GM19324 (cell line): ENCODE measurements around the gene BTN3A1.
"Not testable (repeated sequence)": the region's sequence is repeated elsewhere in the genome, so short reads cannot be mapped to it uniquely, and the experiment has no call there.

Experiments
- ATAC-seq: cut with Tn5 transposase; IDR thresholded peaks from one replicate; pipeline ENCODE4 v1.9.1; 2021; ENCODE audit warnings: mild to moderate bottlenecking, moderate library complexity; ENCODE audit not compliant: unreplicated experiment, low FRiP score

The BTN3A1 gene

DNA sequence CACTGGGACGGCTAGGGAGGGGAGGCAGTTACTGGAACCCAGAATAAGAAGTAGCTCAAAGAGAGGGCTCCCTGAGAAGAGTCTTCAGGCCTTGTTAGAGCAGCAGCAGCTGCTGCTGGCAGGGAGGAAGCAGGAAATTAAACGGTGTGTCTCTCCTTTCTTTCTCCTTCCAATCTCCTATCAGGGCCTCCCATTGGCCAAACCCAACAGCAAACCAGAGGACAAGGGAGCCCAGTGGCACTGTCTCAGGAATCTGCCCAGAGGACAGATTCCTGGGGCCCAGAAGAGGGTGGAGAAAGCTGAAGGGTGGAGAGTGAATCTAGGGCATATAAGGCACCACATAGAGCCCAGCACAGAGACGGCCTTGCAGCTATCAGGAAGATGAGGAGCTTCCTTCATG, 10.2 kb downstream of the BTN3A1 start:
- no peak for ATAC-seq

DNA sequence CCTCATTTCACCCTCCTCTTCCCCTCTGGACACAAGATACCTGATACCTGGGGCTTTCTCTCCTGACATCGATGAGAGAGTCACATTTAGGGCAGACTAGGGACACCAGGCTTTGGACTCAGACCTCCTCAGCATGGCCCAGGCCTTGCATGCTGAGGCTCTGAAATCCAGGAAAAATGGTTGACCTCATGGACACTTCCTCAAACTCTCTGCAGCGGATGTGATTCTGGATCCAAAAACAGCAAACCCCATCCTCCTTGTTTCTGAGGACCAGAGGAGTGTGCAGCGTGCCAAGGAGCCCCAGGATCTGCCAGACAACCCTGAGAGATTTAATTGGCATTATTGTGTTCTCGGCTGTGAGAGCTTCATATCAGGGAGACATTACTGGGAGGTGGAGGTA, 10.9 kb downstream of the BTN3A1 start:
- no peak for ATAC-seq

DNA sequence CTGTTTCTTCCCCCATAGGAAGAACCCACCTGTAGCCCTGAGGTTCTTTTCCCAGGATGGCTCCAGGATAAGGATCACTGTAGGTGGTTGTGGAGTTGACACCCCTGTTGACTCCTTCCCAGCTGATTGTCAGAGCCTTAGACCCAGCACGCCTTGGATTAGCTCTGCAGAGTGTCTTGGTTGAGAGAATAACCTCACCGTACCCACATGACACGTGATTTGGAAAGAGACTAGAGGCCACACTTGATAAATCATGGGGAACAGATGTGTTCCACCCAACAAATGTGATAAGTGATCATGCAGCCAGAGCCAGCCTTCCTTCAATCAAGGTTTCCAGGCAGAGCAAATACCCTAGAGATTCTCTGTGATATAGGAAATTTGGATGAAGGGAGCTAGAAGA, 12.2 kb downstream of the BTN3A1 start:
- ATAC-seq: no peak

DNA sequence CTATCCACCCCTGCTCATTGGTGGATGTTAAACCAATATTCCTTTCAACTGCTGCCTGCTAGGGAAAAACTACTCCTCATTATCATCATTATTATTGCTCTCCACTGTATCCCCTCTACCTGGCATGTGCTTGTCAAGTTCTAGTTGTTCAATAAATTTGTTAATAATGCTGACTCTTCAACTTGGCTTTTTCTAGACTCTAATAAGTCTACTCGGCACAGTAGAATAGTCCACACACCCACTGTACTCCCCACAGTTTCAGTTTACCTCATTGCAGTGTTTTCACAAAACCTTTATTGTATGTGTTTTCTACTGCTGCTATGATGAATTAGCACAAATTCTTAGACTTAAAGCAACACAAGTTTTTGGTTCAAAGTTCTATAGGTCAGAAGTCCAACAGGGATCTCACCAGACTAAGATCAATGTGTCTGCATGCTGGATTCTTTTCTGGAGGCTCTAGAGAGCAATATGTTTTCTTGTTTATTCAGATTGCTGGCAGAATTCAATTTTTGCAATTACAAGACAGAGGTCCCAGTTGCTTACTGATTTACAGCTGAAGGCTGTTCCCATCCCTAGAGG, 13.1 kb downstream of the BTN3A1 start:
- ATAC-seq: no peak

DNA sequence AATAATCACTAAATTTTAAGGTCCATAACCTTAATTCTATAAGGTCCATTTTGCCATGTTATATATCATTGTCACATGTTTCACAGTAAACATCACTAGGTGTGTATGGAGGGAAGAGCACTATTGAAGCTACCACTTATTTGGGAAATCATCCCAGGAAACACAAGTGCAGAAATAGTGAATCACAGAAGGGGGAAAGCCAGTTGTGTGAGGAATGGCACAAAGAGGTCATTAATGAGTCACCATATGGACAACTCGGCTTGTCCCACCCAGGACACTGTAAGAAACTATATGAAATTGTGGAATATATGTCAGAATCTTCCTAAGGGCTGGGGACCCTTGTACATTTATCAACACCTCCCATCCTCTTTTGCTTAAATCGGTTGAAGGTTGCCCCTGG, 13.7 kb downstream of the BTN3A1 start:
- ATAC-seq: no peak

DNA sequence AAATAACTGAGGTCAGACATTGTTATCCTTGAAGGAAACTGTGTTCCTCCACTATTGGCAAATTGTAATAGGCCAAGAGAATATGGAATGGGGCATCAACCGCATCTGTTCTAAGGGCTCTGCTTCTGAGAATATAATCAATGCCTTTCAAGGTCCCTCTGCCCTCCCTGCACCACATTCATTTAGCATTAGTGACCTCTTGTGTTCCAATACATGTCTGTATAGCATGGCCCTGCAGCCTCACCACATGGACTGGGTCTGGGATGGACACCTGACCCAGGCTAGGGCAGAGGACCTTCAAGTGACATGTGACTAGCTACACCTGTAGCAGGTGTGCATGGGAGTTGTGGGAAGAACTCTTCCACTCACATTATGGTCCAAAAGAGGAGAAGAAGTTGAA, 14.2 kb downstream of the BTN3A1 start:
- ATAC-seq: no peak

DNA sequence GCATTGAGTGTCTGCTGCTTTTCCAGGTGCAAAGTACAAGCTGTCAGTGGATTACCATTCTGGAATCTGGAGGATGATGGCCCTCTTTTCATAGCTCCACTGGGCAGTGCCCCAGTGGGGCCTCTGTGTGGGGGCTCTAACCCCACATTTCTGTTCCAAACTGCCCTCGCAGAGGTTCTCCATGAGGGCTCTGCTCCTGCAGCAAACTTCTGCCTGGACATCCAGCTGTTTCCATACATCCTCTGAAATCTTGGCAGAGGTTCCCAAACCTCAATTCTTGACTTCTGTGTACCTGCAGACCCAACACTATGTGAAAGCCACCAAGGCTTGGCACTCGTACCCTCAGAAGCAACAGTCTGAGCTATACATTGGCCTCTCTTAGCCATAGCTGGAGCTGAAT, 16.0 kb downstream of the BTN3A1 start:
- ATAC-seq: not testable (repeated sequence)

DNA sequence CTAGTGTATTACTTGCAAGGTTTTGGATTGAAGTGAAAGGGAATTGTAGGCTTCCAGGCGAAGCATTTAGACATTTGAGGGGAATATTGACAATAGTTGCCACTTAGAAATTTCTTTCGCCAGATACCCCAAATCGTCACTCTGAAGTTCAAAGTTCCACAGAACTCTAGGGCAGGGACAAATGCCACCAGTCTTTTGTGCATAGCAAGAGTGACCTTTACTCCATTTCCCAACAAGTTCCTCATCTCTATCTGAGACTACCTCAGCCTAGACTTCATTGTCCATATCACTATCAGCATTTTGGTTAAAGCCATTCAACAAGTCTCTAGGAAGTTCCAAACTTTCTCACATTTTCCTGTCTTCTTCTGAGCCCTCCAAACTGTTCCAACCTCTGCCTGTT, 16.7 kb downstream of the BTN3A1 start:
- not testable (repeated sequence) for ATAC-seq

DNA sequence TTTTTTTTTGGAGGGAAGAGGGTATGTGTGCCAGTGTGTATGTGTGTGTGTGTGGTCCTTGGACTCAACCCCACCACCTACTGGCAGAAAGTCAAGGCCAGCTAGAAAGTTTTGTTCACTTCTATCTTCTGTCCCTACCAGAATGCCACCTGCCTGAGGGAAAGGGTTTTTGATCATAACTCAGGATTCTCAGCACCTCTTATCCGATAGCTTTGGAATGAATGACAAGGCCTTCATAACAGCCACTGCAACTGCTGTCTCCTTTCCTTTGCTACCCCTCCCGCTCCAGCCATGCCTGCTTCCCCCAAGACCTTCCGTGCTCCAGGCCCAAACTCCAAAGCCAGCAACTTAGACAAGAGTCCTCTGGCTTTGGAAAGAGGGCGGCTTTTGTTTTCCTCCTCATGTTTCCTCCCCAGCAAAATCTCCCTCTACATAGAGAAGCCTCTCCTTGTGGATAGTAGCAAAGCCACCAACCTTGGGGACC, 18.7 kb downstream of the BTN3A1 start:
- ATAC-seq: no peak

DNA sequence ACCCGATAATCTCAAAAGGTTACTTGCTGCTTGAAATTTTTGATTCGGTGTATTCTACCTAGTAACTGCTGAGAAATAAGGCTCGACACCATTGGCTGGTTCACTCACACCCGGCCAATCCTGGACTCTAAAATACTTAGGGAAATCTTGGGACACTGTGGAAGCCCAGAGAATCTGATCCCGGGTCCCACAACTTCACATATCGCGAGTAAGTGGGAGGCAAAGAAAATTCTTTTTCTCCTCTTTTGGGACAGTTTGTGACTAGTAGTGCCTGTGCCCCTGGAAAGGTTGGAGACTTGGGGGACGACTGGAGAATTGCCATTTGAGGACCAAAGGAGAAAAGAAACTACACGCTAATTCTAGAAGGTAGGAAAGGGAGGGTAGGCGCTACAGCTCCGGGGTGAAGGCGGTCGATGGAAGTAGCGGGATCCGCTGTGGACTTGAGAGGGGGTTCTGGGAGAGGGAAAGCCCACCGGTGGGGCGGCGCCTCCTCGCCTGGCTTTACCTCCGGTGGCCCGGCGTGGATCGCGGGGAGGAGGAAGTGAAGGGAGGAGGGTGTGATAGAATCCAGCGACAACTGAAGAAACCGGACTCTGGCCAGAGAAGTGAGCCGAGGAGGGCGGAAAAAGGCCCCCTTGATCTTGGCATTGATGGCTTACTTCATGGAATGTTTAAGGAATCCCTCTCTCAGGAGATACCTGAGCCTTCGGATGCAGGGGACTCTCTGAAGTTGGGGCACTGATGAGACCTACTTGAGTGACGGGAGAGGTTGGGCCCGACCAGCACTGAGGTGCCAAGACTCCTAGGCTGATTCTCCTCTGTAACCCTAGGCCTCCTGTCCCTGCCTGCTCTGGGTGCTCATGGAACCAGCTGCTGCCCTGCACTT, 19.4 kb downstream of the BTN3A1 start:
- ATAC-seq: peak; percentile 71

DNA sequence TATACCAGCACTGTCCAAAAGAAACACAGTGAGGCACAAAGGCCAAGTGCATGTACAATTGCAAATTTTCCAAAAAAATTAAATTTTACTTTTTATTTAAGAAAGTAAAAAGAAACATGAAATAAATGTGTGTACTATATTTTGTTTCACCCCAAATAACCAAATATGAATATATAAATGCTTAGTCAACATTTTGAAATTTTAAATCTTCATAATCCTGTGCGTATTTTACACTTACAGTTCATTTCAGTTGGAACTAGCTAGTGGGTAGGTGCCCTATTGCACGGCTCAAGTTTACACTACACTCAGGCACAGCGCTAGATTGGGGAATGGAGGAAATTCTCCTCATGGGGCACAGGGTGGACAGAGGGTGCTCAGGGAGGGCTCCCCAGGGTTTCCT, 20.3 kb downstream of the BTN3A1 start:
- no peak for ATAC-seq

DNA sequence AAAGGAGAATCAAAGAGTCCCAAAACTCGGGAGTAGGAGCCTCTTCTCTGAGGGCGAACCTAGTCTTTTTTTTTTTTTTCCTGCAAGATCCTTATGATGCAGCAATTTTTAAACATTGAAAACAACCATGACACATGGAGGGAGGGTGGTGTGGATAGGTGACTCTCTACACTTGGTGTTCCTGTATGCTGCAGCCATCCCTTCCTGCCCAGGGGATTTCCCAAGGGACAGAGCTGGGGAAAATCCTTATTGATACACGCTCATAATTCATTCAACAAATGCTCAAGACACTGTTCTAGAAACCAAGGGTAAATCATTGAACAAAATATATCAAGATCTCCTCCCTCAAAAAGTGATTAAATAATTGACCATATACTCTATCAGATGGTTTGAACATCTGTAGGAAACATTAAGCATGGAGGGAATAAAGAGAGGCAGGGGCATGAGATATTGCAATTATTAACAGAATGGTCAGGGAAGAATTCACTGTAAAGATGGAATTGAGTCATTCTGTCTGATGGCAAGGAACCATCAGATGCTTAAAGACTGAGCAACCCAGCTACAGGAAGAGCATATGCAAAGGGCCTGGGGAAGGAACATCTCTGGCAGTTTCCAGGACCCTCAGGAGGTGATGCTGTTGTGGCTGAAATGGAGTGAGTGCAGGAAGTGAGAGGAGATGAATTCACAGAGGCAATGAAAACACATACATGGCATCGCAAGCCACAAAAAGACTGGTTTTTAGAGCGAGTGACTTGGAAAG, 24.8 kb downstream of the BTN3A1 start:
- no peak for ATAC-seq

DNA sequence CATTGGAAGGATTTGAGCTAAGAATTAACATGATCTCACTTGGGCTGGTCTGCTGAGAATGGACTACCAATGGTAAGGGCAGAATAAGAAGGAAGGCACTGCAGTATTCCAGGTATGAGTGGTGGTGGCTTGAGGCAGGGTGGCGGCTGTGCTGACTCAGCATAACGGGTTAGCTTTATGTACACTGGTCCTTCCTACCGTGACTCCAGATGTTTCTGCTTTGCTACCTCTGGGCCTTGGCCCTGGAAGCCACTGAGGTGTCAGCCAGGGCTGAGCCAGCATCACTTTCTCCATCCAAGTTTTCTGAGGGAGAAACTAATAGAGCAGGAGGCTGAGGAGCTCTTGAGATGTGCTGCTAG, 25.4 kb downstream of the BTN3A1 start:
- no peak for ATAC-seq

DNA sequence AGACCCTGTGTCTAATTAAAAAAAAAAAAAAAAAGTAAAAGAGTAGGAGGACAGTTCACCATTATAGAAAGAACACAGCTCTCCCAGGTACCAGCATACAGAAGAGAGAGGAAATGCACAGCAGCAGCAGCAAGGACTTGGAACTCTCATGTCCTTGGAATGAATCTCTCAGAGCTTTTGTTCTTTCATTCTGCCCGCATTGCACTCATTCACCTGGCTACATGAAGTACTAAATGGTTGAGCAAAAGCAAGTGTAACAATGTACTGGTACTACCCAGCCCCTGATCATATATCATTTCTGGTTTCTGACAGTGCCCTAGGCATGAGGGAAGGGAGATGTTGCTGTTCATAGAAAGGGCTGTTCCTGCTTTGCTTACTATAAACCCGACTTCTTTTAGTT, 26.1 kb downstream of the BTN3A1 start:
- no peak for ATAC-seq

DNA sequence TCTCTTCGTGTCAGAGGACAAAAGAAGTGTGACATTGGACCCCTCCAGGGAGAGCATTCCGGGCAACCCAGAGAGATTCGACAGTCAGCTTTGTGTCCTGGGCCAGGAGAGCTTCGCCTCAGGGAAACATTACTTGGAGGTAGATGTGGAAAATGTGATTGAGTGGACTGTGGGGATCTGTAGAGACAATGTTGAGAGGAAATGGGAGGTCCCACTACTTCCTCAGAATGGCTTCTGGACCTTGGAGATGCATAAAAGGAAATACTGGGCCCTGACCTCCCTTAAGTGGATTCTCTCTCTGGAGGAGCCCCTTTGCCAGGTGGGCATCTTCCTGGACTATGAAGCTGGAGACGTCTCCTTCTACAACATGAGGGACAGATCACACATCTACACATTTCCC, 28.7 kb downstream of the BTN3A1 start:
- no peak for ATAC-seq

DNA sequence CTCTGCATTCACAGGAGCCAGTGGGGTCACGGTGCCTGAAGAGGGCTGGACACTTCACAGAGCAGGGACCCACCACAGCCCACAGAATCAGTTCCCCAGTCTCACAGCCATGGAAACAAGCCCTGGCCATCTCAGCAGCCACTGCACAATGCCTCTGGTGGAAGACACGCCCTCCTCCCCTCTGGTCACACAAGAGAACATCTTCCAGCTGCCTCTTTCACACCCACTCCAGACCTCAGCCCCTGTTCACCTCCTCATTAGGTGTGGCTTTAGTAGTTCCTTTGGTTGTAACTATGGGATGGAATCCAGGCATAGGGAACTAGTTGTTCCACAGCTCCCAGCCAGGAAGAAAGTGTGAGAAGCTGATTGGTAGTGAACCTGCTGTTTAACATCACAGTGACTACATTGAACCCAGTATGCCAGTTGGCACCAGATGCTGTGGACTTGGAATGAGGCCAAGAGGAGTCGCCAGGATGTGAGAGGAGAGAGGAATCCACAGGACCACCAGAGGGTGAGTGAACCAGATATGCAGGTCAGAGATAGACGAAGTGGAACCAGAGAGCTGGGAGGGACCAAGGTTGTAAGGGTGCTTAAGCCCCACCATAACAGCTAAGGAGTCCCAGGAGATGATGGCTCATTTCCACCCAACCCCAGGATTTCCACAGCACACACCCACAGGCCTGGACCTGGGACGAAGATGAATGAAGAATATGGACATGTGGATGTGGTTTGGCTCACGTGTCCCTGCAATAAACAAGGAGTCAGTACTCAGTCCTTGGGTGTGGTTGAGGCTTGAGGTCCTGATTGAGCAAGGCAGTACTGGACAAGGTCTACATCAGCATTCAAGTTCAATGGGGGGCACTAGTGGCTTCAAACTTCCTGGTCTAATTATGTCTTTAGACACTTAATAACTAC, 29.4 kb downstream of the BTN3A1 start:
- ATAC-seq: no peak

DNA sequence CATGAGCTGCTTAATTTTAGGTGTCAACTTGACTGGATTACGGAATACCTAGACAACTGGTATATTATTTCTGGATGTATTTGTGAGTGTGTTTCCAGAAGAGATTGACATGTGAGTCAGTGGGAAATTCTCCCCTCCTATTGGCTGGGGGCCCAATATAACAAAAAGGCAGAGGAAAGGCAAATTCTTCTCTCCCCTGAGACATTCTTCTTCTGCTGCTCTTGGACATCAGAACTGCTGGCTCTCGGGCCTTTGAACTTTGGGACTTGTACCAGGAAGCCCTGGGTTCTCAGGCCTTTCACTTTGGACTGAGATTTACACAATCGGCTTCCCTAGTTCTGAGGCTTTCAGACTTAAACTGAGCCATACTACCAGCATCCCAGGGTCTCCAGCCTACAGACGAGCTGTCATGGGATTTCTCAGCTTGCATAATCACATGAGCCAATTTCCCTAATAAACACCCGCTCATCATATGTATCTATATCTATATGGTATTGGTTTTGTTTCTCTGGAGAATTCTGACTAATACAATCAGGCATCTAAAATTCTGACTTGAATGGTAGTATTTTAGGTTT, 30.6 kb downstream of the BTN3A1 start:
- ATAC-seq: no peak

DNA sequence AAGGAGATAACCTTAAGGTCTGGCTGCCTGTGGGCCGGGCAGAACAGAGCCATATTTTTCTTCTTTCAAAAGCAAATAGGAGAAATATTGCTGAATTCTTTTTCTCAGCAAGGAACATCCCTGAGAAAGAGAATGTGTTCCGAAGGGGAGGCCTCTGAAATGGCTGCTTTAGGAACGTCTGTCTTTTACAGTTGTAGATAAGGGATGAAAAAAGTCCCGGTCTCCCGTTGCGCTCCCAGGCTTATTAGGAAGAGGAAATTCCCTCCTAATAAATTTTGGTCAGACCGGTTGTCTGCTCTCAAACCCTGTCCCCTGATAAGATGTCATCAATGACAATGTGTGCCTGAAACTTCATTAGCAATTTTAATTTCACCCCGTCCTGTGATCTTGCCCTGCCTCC, 31.6 kb downstream of the BTN3A1 start:
- not testable (repeated sequence) for ATAC-seq

DNA sequence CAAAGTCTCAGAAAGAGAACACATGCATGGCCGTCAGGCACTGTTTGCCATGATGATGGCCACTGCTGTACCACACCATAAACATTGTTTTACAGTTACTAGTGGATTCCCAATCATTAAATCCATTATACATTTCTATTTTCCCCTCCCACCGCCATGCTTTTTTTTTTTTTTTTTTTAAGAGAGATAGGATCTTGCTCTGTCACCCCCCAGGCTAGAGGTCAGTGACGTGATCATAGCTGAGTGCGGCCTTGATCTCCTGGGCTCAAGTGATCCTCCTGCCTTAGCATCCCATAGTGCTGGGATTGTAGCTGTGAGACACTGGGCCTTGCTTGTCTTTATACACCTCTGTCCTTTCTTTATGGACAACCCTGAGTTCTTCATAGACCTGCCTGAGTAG, 33.9 kb downstream of the BTN3A1 start:
- ATAC-seq: no peak

DNA sequence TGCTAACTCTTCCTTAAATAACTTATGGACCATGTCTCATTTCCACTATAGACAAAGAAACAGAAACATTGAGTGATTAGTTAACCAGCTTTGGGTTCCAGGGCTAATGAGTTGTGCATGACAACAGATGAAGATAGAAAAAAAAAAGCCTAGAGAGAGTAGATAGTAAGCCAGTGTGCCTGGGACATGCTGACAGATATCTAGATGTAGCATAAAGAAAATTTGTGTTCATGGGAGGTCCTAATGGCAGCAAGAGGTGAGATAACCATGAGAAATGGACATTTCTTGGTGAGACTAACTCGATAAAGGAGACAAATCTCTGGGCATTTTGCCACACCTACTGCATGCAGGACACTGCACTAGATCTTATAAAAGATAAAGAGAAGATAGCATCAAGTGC, 35.5 kb downstream of the BTN3A1 start:
- no peak for ATAC-seq
